GM23338 (cell line): ENCODE data around the gene WNK2. TPM values are rescaled to one million over a fixed set of nuclear protein-coding genes. Genes with fewer than 3 reads are reported as not detected.

ENCODE experiments used
- ATAC-seq: fragments of 200-7000 bp; cut with Tn5 transposase; 3 replicates; pipeline ENCODE4 v1.9.1; 2020
- DNase-seq: peaks from one replicate; pipeline ENCODE4 v3.0.0-alpha.2; 2015; ENCODE audit warnings: low spot score
- H2AFZ ChIP-seq: fragments of 200-600 bp; sonication (generic); 2 replicates; pipeline ENCODE4 v1.8.0; 2016; ENCODE audit warnings: antibody characterized with exemption, mild to moderate bottlenecking, moderate library complexity
- H3F3A ChIP-seq: fragments of 200-600 bp; sonication (generic); replicated peaks from 2 replicates; pipeline ENCODE4 v1.8.0; 2017; ENCODE audit warnings: antibody characterized with exemption, mixed run types, low read depth
- H3K27ac ChIP-seq: fragments of 200-600 bp; sonication (generic); 2 replicates; pipeline ENCODE4 v1.6.1; 2016; ENCODE audit warnings: low read depth
- H3K27me3 ChIP-seq: fragments of 200-600 bp; sonication (generic); 2 replicates; pipeline ENCODE4 v1.8.0; 2016; ENCODE audit warnings: mild to moderate bottlenecking, mixed run types, moderate library complexity; ENCODE audit not compliant: insufficient read depth
- H3K36me3 ChIP-seq: fragments of 200-600 bp; sonication (generic); 2 replicates; pipeline ENCODE4 v1.8.0; 2016; ENCODE audit warnings: mild to moderate bottlenecking; ENCODE audit not compliant: insufficient read depth
- H3K4me1 ChIP-seq: fragments of 200-600 bp; sonication (generic); 2 replicates; pipeline ENCODE4 v1.8.0; 2016; ENCODE audit warnings: mild to moderate bottlenecking, moderate library complexity; ENCODE audit not compliant: insufficient read depth
- H3K4me2 ChIP-seq: fragments of 200-600 bp; sonication (generic); 2 replicates; pipeline ENCODE4 v1.7.1; 2017; ENCODE audit warnings: mixed run types
- H3K4me3 ChIP-seq: fragments of 200-600 bp; sonication (generic); 2 replicates; pipeline ENCODE4 v1.6.1; 2016; ENCODE audit warnings: mixed run types
- H3K79me2 ChIP-seq: fragments of 200-600 bp; sonication (generic); replicated peaks from 2 replicates; pipeline ENCODE4 v1.8.0; 2017; ENCODE audit warnings: mild to moderate bottlenecking; ENCODE audit not compliant: insufficient read depth
- H3K9me2 ChIP-seq: fragments of 200-600 bp; sonication (generic); 2 replicates; pipeline ENCODE4 v1.8.0; 2017; ENCODE audit not compliant: insufficient read depth
- H4K20me1 ChIP-seq: fragments of 200-600 bp; sonication (generic); replicated peaks from 2 replicates; pipeline ENCODE4 v1.8.0; 2017; ENCODE audit warnings: mild to moderate bottlenecking; ENCODE audit not compliant: insufficient read depth
- H3K27ac Mint-ChIP-seq: 2 replicates; pipeline ENCODE4 v1.8.0; 2020; ENCODE audit warnings: inconsistent platforms, mild to moderate bottlenecking, moderate library complexity, mixed read lengths
- H3K27me3 Mint-ChIP-seq: 3 replicates; pipeline ENCODE4 v1.8.0; 2022; ENCODE audit warnings: low read depth, mild to moderate bottlenecking, moderate library complexity, mixed read lengths, inconsistent platforms; ENCODE audit not compliant: insufficient read depth, poor library complexity
- H3K36me3 Mint-ChIP-seq: 3 replicates; pipeline ENCODE4 v1.8.0; 2021; ENCODE audit warnings: low read depth, mild to moderate bottlenecking, inconsistent platforms, moderate library complexity, mixed read lengths
- H3K4me1 Mint-ChIP-seq: 3 replicates; pipeline ENCODE4 v1.8.0; 2020; ENCODE audit warnings: mild to moderate bottlenecking, inconsistent platforms, mixed read lengths
- H3K4me3 Mint-ChIP-seq: 3 replicates; pipeline ENCODE4 v1.8.0; 2021; ENCODE audit warnings: moderate library complexity, mild to moderate bottlenecking, inconsistent platforms, mixed read lengths
- H3K9me3 Mint-ChIP-seq: 3 replicates; pipeline ENCODE4 v1.8.0; 2020; ENCODE audit warnings: moderate library complexity, mild to moderate bottlenecking, inconsistent platforms, mixed read lengths
- CREB1 ChIP-seq: fragments of 250-450 bp; sonication (Bioruptor Pico); IDR thresholded peaks from 2 replicates; pipeline ENCODE4 v1.5.0; 2020; ENCODE audit warnings: low read depth, mild to moderate bottlenecking, moderate library complexity
- EZH2phosphoT487 ChIP-seq: fragments of 200-600 bp; sonication (generic); IDR thresholded peaks from one replicate; pipeline ENCODE4 v1.8.1; 2018; ENCODE audit warnings: antibody characterized with exemption; ENCODE audit not compliant: unreplicated experiment
- JUNB ChIP-seq: IDR thresholded peaks from one replicate; pipeline ENCODE4 v1.6.1; 2016; ENCODE audit warnings: antibody characterized with exemption; ENCODE audit not compliant: unreplicated experiment
- NANOG ChIP-seq: IDR thresholded peaks from 2 replicates; pipeline ENCODE4 v1.6.1; 2016; ENCODE audit warnings: antibody characterized with exemption, borderline replicate concordance
- POLR2AphosphoS5 ChIP-seq: IDR thresholded peaks from 2 replicates; pipeline ENCODE4 v1.6.1; 2016; ENCODE audit warnings: antibody characterized with exemption, low read depth
- STAT1 ChIP-seq: IDR thresholded peaks from one replicate; pipeline ENCODE4 v1.6.1; 2016; ENCODE audit warnings: antibody characterized with exemption; ENCODE audit not compliant: unreplicated experiment
- ZNF331 ChIP-seq: fragments of 250-450 bp; sonication (Bioruptor Pico); IDR thresholded peaks from 2 replicates; pipeline ENCODE4 v1.5.0; 2020; ENCODE audit warnings: low read depth, mild to moderate bottlenecking, moderate library complexity
- polyA plus RNA-seq: library from polyadenylated mRNA; unstranded; fragments of >200 nt; fragmentation: Nextera tagmentation; extraction: Ambion mirVana; gene quantifications from 2 replicates; pipeline ENCODE4 v1.2.1, GENCODE V29; 2016
- total RNA-seq: library from RNA; depleted of rRNA; stranded (reverse); fragments of >200 nt; shearing (Covaris generic); gene quantifications from 2 replicates; pipeline ENCODE4 v1.2.3, GENCODE V29; 2014
- TF ChIP-seq, protein P1 (sequence below): fragments of 250-450 bp; sonication (Bioruptor Pico); IDR thresholded peaks from 2 replicates; pipeline ENCODE4 v1.5.0; 2020; ENCODE audit warnings: mild to moderate bottlenecking, moderate library complexity
- TF ChIP-seq, protein P2 (sequence below): IDR thresholded peaks from 2 replicates; pipeline ENCODE4 v1.6.1; 2016; ENCODE audit warnings: antibody characterized with exemption
- TF ChIP-seq, protein P3 (sequence below): IDR thresholded peaks from one replicate; pipeline ENCODE4 v1.6.1; 2018; ENCODE audit warnings: antibody characterized with exemption; ENCODE audit not compliant: unreplicated experiment

The WNK2 gene
- total and polyA plus RNA-seq, 2 experiments from 2014 or later = 56.4 to 102 TPM

DNA sequence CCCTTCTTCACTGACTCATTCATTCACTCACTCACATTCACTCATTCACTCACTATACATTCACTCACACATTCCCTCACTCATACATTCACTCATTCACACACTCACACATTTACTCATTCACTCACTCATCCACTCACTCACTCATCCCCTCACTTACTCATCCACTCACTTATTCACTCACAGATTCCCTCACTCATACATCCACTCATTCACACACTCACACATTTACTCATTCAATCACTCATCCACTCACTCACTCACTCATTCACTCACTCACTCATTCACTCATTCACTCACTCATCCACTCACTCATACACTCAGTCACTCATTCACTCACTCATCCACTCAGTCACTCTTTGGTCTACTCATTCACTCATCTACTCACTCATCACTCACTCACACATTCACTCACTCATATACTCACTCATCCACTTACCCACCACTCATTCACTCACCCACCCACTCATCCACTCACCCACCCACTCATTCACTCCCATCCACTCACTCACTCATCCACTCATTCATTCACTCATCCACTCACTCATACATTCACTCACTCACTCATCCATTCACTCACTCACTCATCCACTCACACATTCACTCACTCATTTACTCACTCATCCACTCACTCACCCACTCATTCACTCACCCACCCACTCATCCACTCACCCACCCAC lies 27.2 kb downstream of the WNK2 start:
- Mint-ChIP-seq H3K36me3 (peaks cover 9% of the 10 kb centered on the region), H3K27ac (no peak overlapping the region)
- no peaks in the 10 kb centered on the region for H3K27me3 ChIP-seq

DNA sequence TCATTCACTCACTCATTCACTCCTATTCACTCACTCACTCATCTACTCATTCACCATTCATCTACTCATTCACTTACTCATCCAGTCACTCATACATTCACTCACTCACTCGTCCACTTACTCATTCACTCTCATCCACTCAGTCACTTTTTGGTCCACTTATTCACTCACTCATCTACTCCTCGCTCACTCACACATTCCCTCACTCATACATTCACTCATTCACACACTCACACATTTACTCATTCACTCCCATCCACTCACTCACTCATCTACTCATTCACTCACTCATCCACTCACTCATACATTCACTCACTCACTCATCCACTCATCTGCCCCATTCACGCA lies 27.7 kb downstream of the WNK2 start:
- no peak overlapping the region for H3K4me2 ChIP-seq
- no peaks in the 10 kb centered on the region for H3K4me1 ChIP-seq
- H3F3A ChIP-seq = peaks cover 15% of the 10 kb centered on the region
- H3K27me3 ChIP-seq = no peaks in the 10 kb centered on the region
- H3K27ac ChIP-seq = no peak overlapping the region
- Mint-ChIP-seq H3K27me3 (peaks cover 5% of the 10 kb centered on the region), H3K4me3 (no peak overlapping the region), H3K36me3 (peaks cover 9% of the 10 kb centered on the region), H3K4me1 (no peaks in the 10 kb centered on the region), H3K9me3 (peaks cover 8% of the 10 kb centered on the region), H3K27ac (no peak overlapping the region)
- H2AFZ ChIP-seq = no peak overlapping the region
- no peaks in the 10 kb centered on the region; the same call in 1 of the 2 replicates for H3K9me2 ChIP-seq
- DNase-seq = no peak
- H3K79me2 ChIP-seq = peaks cover 38% of the 10 kb centered on the region
- no peak for ATAC-seq
- peaks cover 14% of the 10 kb centered on the region for H4K20me1 ChIP-seq
- no peaks in the 10 kb centered on the region for H3K36me3 ChIP-seq
- no peak overlapping the region for H3K4me3 ChIP-seq
- TF ChIP-seq STAT1 = no peak
- TF ChIP-seq POLR2AphosphoS5 = no peak
- no peak for TF ChIP-seq JUNB
- no peak for TF ChIP-seq NANOG
- no peak for TF ChIP-seq EZH2phosphoT487
- TF ChIP-seq, protein P1, sequence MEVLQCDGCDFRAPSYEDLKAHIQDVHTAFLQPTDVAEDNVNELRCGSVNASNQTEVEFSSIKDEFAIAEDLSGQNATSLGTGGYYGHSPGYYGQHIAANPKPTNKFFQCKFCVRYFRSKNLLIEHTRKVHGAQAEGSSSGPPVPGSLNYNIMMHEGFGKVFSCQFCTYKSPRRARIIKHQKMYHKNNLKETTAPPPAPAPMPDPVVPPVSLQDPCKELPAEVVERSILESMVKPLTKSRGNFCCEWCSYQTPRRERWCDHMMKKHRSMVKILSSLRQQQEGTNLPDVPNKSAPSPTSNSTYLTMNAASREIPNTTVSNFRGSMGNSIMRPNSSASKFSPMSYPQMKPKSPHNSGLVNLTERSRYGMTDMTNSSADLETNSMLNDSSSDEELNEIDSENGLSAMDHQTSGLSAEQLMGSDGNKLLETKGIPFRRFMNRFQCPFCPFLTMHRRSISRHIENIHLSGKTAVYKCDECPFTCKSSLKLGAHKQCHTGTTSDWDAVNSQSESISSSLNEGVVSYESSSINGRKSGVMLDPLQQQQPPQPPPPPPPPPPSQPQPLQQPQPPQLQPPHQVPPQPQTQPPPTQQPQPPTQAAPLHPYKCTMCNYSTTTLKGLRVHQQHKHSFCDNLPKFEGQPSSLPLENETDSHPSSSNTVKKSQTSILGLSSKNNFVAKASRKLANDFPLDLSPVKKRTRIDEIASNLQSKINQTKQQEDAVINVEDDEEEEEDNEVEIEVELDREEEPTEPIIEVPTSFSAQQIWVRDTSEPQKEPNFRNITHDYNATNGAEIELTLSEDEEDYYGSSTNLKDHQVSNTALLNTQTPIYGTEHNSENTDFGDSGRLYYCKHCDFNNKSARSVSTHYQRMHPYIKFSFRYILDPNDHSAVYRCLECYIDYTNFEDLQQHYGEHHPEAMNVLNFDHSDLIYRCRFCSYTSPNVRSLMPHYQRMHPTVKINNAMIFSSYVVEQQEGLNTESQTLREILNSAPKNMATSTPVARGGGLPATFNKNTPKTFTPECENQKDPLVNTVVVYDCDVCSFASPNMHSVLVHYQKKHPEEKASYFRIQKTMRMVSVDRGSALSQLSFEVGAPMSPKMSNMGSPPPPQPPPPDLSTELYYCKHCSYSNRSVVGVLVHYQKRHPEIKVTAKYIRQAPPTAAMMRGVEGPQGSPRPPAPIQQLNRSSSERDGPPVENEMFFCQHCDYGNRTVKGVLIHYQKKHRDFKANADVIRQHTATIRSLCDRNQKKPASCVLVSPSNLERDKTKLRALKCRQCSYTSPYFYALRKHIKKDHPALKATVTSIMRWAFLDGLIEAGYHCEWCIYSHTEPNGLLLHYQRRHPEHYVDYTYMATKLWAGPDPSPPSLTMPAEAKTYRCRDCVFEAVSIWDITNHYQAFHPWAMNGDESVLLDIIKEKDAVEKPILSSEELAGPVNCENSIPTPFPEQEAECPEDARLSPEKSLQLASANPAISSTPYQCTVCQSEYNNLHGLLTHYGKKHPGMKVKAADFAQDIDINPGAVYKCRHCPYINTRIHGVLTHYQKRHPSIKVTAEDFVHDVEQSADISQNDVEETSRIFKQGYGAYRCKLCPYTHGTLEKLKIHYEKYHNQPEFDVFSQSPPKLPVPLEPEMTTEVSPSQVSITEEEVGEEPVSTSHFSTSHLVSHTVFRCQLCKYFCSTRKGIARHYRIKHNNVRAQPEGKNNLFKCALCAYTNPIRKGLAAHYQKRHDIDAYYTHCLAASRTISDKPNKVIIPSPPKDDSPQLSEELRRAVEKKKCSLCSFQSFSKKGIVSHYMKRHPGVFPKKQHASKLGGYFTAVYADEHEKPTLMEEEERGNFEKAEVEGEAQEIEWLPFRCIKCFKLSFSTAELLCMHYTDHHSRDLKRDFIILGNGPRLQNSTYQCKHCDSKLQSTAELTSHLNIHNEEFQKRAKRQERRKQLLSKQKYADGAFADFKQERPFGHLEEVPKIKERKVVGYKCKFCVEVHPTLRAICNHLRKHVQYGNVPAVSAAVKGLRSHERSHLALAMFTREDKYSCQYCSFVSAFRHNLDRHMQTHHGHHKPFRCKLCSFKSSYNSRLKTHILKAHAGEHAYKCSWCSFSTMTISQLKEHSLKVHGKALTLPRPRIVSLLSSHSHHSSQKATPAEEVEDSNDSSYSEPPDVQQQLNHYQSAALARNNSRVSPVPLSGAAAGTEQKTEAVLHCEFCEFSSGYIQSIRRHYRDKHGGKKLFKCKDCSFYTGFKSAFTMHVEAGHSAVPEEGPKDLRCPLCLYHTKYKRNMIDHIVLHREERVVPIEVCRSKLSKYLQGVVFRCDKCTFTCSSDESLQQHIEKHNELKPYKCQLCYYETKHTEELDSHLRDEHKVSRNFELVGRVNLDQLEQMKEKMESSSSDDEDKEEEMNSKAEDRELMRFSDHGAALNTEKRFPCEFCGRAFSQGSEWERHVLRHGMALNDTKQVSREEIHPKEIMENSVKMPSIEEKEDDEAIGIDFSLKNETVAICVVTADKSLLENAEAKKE = no peak
- TF ChIP-seq, protein P2, sequence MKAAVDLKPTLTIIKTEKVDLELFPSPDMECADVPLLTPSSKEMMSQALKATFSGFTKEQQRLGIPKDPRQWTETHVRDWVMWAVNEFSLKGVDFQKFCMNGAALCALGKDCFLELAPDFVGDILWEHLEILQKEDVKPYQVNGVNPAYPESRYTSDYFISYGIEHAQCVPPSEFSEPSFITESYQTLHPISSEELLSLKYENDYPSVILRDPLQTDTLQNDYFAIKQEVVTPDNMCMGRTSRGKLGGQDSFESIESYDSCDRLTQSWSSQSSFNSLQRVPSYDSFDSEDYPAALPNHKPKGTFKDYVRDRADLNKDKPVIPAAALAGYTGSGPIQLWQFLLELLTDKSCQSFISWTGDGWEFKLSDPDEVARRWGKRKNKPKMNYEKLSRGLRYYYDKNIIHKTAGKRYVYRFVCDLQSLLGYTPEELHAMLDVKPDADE = no peak

More for the DNA sequence above, 27.2 kb downstream of the WNK2 start:
- Histone ChIP-seq H2AFZ (no peak overlapping the region), H3K9me2 (no peaks in the 10 kb centered on the region; the same call in 1 of the 2 replicates), H3K27ac (no peak overlapping the region), H3K36me3 (no peaks in the 10 kb centered on the region), H3K4me1 (no peaks in the 10 kb centered on the region), H3K4me3 (no peak overlapping the region), H3K79me2 (peaks cover 34% of the 10 kb centered on the region), H3K4me2 (no peak overlapping the region), H3F3A (peaks cover 15% of the 10 kb centered on the region), H4K20me1 (peaks cover 14% of the 10 kb centered on the region)
- Mint-ChIP-seq H3K9me3 (peaks cover 8% of the 10 kb centered on the region), H3K4me1 (no peaks in the 10 kb centered on the region), H3K4me3 (no peak overlapping the region), H3K27me3 (peaks cover 5% of the 10 kb centered on the region)
- no peak for ATAC-seq
- no peak for DNase-seq
- TF ChIP-seq JUNB (no peak), EZH2phosphoT487 (no peak), ZNF331 (CRISPR knock-in tag) (no peak), CREB1 (CRISPR knock-in tag) (no peak)
- TF ChIP-seq, protein P3, sequence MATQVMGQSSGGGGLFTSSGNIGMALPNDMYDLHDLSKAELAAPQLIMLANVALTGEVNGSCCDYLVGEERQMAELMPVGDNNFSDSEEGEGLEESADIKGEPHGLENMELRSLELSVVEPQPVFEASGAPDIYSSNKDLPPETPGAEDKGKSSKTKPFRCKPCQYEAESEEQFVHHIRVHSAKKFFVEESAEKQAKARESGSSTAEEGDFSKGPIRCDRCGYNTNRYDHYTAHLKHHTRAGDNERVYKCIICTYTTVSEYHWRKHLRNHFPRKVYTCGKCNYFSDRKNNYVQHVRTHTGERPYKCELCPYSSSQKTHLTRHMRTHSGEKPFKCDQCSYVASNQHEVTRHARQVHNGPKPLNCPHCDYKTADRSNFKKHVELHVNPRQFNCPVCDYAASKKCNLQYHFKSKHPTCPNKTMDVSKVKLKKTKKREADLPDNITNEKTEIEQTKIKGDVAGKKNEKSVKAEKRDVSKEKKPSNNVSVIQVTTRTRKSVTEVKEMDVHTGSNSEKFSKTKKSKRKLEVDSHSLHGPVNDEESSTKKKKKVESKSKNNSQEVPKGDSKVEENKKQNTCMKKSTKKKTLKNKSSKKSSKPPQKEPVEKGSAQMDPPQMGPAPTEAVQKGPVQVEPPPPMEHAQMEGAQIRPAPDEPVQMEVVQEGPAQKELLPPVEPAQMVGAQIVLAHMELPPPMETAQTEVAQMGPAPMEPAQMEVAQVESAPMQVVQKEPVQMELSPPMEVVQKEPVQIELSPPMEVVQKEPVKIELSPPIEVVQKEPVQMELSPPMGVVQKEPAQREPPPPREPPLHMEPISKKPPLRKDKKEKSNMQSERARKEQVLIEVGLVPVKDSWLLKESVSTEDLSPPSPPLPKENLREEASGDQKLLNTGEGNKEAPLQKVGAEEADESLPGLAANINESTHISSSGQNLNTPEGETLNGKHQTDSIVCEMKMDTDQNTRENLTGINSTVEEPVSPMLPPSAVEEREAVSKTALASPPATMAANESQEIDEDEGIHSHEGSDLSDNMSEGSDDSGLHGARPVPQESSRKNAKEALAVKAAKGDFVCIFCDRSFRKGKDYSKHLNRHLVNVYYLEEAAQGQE = no peak
